Gastrocnemius medialis (tissue), 4 donors: ENCODE results near the gene SLC35A1.

ENCODE experiments used
- POLR2A ChIP-seq, 2 donors: fragments of 450-650 bp; IDR thresholded peaks; one replicate each; pipeline ENCODE4 v1.6.1; 2017; ENCODE audit warnings: antibody characterized with exemption in 2 of 2, mild to moderate bottlenecking in 2 of 2, moderate library complexity in 2 of 2
- TF ChIP-seq, protein P1 (sequence below), 5 experiments: fragments of 450-650 bp in 3 of 5; fragments of 200-600 bp in 2 of 5; sonication (generic) in 2 of 5; IDR thresholded peaks in 4 of 5; conservative IDR thresholded peaks in 1 of 5; 1 replicate in 4 of 5; 2 replicates in 1 of 5; pipeline ENCODE4 v1.5.1; 2016 to 2019; ENCODE audit warnings: antibody characterized with exemption in 5 of 5, mild to moderate bottlenecking in 3 of 5, moderate library complexity in 3 of 5

DNA sequence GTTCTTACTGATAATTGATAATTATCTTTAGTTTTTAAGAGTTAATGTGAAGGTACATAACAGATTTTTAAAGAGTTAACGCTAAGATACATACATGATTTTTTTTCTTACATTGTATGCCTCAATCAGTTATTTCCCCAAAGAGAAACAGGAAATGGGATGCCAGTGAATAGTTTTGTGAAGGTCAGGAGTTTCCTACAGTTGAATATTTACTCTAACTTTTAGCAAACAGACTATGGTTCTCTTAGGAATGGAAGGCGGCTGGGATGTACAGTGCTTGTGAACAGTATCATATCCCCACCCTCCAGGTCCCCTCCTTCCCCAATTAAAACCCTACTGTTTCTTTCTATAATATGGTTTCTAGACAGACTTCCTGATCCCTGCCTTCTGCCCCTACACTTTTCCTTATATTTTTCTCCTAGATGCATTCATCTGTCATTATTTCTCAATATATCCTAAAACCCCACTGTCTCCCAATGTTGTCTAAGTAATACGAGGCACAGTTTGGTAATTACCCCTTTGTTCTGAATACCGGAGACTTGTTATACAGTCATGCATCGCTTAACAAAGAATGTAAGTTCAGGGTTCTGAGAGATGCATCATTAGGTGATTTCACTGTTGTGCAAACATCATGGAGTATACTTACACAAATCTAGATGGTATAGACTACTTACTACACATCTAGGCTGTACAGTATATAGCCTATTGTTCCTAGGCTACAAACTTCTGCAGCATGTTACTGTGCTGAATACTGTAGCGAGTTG, 29.2 kb downstream of the SLC35A1 start:
- TF ChIP-seq, protein P1, sequence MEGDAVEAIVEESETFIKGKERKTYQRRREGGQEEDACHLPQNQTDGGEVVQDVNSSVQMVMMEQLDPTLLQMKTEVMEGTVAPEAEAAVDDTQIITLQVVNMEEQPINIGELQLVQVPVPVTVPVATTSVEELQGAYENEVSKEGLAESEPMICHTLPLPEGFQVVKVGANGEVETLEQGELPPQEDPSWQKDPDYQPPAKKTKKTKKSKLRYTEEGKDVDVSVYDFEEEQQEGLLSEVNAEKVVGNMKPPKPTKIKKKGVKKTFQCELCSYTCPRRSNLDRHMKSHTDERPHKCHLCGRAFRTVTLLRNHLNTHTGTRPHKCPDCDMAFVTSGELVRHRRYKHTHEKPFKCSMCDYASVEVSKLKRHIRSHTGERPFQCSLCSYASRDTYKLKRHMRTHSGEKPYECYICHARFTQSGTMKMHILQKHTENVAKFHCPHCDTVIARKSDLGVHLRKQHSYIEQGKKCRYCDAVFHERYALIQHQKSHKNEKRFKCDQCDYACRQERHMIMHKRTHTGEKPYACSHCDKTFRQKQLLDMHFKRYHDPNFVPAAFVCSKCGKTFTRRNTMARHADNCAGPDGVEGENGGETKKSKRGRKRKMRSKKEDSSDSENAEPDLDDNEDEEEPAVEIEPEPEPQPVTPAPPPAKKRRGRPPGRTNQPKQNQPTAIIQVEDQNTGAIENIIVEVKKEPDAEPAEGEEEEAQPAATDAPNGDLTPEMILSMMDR (IDR thresholded peaks at IDR 0.05 in 4 of 5, conservative IDR thresholded peaks at IDR 0.05 in 1 of 5): no peak
- TF ChIP-seq POLR2A (IDR thresholded peaks at IDR 0.05): no peak
